T-helper 2 cell (primary cell): ENCODE results near the gene RAB7B.

Experiments used
- DNase-seq, 5 experiments: peaks; one replicate each; pipeline versions ENCODE4 v3.0.0 to v3.0.0-alpha.2; 2012 to 2022

RAB7B gene

GRCh38 chr1:205994346-205994745, 8.8 kb downstream of the RAB7B start:
- no peak for DNase-seq

DNA sequence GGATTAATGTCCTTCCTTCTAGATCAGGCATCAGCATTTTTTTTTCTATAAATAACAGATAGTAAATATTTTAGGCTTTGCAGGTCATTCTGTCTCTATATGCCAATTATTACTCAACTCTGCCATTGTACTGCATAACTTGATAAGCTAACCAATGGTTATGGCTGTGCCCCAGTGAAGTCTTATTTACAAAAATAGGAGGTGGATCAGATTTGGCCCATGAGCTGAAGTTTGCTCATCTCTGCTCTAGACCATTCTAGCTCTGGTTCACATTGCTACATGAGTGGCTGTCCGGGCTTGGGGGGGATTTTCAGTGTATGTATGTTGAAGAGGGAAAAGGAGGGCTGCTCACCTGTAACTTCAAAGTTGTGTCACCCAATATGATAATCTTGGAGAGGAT, 10.1 kb downstream of the RAB7B start:
- DNase-seq, result no peak

GRCh38 chr1:205992218-205992882, 10.8 kb downstream of the RAB7B start:
- DNase-seq, result no peak

DNA sequence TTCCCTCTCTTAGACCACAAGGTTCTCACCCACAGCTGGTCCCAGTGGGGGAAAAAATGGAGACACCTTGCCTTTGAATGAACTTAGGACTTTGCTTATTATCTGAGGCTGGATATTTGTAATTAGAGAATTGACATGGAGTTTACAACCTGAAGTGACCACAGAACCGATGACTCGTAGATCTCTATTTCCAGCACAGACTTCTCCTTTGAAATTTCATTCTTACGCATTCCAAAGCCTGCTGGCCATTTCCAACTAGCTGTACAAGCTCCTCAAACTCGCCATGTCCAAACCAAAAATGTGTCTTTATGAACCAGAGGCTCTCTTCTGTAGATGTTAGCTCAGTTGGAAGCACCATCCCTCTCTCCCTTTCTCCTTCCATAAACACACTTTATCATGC, 12.0 kb downstream of the RAB7B start:
- DNase-seq, result no peak

DNA sequence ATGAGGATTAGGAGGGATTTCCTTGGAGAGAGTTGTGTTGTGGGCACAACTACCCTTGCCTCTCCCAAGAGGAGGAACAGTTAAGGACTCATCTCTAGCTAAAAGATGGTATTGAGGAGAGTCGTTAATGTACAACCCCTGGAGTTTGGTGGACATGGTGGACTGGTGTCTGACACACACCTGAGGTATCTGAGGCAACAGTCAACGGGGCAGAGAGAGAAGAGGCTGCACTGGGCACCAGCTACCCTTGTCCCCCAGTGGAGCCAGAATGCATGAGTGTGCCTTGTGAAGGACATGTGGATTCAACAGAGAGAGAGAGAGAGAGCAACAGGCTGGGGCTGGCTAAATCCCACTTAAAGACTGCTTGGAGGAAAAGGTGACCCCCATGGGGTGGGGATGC, 13.0 kb downstream of the RAB7B start:
- no peak for DNase-seq

DNA sequence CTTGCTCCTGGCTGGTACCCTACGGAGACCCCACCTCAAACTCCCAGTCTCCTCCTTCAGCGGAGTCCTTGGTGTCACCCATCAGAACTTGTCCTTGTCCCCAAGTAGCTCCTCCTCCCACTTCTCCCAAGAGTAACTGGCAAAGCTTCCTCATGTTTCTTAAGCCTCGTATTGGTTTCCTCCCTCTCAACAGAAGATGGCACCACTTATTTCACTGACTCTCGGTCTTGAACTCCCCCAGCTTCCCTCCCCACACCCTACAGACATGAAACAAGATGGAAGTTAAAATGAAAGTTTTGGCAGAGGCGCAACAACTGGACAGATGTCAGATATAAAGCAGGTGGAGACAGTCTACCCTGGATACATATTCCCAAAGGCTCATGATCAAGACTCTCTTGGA, 13.4 kb downstream of the RAB7B start:
- no peak for DNase-seq

GRCh38 chr1:205988585-205988995, 14.6 kb downstream of the RAB7B start:
- no peak for DNase-seq

GRCh38 chr1:205986861-205987260, 16.3 kb downstream of the RAB7B start:
- no peak for DNase-seq

- DNase-seq, result no peak
Measured at GRCh38 chr1:205986292-205986691, 16.9 kb downstream of the RAB7B start.

DNA sequence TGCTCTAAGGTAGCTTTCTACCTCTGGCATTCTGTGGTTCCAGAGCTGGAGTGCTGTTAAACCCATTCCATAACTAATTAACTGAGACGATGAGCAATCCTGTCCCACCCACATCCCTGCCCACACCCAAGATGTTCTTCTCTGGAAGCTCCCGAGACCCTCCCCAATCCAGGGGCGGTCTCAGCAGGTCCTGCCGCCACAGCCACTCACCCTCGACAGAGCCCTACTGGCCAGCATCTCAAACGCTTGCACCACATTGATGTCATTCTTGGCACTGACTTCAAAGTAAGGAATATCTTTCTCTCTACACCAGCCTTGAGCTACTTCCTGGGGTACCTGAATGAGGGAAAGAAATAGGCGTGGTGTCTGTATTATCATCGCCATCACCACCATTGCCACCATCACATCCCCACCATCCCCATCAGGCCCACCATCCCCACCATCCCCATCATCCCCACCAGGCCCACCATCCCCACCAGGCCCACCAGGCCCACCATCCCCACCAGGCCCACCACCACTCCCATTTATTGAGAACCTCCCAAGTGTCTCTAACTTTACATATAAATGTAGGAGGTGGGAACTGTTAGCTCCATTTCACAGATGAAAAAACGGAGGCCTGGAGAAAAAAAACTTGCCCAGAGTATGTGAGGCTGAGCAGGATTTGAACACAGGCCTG, 17.7 kb downstream of the RAB7B start:
- DNase-seq, result no peak

- DNase-seq, result no peak
Measured at GRCh38 chr1:205983925-205984725, 19.1 kb downstream of the RAB7B start.

GRCh38 chr1:205981257-205981656, 21.9 kb downstream of the RAB7B start:
- no peak for DNase-seq

DNA sequence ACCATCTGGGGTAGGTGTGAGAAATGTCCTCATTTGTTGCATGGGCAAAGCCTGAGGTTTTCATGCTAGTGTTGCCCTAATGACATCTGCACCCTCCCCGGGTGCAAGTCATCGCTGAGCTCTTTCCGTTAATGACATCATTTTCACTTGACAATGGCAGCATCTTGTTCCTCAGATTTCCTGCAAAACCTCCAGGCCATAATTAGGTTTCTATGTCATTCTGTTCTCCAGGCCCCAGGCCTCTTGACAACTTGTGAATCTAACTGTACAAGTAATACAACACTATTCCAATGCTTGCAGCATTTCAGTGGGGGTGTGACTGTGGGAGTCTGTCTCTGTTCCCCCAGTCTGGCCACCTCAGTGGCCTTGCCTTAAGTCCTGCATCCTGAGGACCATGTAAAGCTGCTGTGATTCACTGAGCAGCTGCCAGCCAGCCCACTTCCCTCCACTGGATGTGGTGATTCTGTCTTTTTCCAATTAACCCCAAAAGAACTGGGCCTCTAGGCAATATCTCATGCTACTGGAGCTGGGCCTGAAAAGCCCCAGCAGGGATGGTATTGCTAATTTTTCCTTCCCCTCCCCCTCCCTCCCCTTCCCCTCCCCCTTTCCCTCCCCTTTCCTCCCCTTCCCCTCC, 22.8 kb downstream of the RAB7B start:
- no peak for DNase-seq

DNA sequence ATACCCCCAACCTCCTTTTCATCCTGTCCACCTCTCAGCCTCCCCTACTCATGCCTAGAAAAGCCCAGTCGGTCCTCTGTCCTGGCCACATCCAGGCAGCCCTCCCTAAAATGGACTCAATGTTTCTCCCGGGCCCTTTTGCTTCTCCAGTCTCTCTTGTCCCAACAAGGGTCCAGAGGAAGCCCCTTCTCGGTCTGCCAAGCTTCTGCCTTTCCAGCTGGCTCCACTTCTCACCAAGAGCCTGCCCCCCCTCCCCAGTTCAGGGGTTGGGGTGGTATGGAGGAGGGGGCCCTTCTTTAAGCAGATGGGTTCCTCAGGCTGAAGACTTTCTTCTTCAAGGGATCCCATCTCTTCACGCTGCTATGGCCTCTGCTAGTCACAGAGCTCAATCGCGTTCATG, 23.9 kb downstream of the RAB7B start:
- DNase-seq, result no peak

GRCh38 chr1:205978676-205979075, 24.5 kb downstream of the RAB7B start:
- no peak for DNase-seq

DNA sequence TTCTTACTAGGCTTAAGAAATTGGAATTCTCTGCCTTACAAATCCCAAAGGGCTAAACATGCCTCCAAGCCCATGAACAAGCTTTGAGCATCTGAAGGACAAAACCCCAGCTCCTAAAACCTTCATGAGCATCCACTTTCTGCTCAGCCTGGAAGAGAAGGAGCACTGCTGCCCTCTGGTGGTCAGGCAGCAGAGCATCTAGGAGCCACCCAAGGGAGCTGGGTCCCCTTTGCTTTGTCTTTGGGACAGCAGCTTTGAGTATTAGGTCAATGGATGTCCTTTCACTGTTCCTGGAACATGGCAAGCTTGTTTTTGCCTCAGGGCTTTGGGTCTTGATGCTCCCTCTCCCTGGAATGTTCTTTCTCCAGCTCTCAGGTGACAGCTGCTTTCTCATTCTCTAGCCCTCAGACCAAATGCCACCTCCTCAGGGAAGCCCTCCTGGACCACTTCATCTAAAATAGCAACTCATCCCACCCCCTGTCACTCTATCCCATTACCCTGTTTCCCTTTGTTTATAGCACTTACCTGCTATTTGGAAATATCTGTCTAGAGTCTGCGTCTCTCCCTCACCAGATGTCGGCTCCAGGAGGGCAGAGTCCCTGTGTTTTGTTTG, 25.7 kb downstream of the RAB7B start:
- peak; percentile 36 to 79 (median 62) for DNase-seq

- no peak for DNase-seq
Measured at GRCh38 chr1:205976708-205977401, 26.3 kb downstream of the RAB7B start.

GRCh38 chr1:205976036-205976435, 27.2 kb downstream of the RAB7B start:
- DNase-seq, result no peak

GRCh38 chr1:205975387-205975998, 27.7 kb downstream of the RAB7B start:
- no peak for DNase-seq

GRCh38 chr1:205974712-205975111, 28.5 kb downstream of the RAB7B start:
- DNase-seq, result no peak

GRCh38 chr1:205973377-205974232, 29.6 kb downstream of the RAB7B start:
- peak in 1 of 5 experiments; percentile 26 for DNase-seq
